Glutamatergic neuron (in vitro differentiated cells): ENCODE results near the gene CELF4. TPM values are rescaled to one million over a fixed set of nuclear protein-coding genes. Genes with fewer than 3 reads are reported as not detected.

ENCODE experiments used
- DNase-seq: peaks from one replicate; pipeline ENCODE4 v3.0.0; 2022
- H3K27ac Mint-ChIP-seq: one replicate; pipeline ENCODE4 v1.8.0; 2020; ENCODE audit warnings: mild to moderate bottlenecking, mixed read lengths, inconsistent platforms; ENCODE audit not compliant: unreplicated experiment
- H3K27me3 Mint-ChIP-seq: one replicate; pipeline ENCODE4 v1.8.0; 2020; ENCODE audit warnings: mild to moderate bottlenecking, moderate library complexity, mixed read lengths, inconsistent platforms; ENCODE audit not compliant: unreplicated experiment
- H3K36me3 Mint-ChIP-seq: one replicate; pipeline ENCODE4 v1.8.0; 2020; ENCODE audit warnings: mild to moderate bottlenecking, mixed read lengths, inconsistent platforms; ENCODE audit not compliant: unreplicated experiment
- H3K4me1 Mint-ChIP-seq: one replicate; pipeline ENCODE4 v1.8.0; 2020; ENCODE audit warnings: mild to moderate bottlenecking, low read depth, mixed read lengths, inconsistent platforms; ENCODE audit not compliant: unreplicated experiment
- H3K4me3 Mint-ChIP-seq: one replicate; pipeline ENCODE4 v1.8.0; 2020; ENCODE audit warnings: mild to moderate bottlenecking, mixed read lengths, inconsistent platforms; ENCODE audit not compliant: unreplicated experiment
- H3K9me3 Mint-ChIP-seq: one replicate; pipeline ENCODE4 v1.8.0; 2020; ENCODE audit warnings: mild to moderate bottlenecking, moderate library complexity, mixed read lengths, inconsistent platforms; ENCODE audit not compliant: unreplicated experiment
- CTCF ChIP-seq: fragments of 200-600 bp; sonication (generic); IDR thresholded peaks from one replicate; pipeline ENCODE4 v1.5.0; 2021; ENCODE audit not compliant: partially characterized antibody, unreplicated experiment
- total RNA-seq: library from RNA; stranded (reverse); fragmentation: NEBNext Ultra II Directional; extraction: Animal tissue kit (Norgen Biotek cat#: 25700); gene quantifications from one replicate; pipeline ENCODE4 v1.2.1, GENCODE V29; 2021; ENCODE audit not compliant: unreplicated experiment

The CELF4 gene
- total RNA-seq, 1 donor from 2014 or later = 38.4 TPM

GRCh38 chr18:37481491-37481890 lies 84.1 kb downstream of the CELF4 start:
- peaks cover 7% of the 10 kb centered on the region for H3K27me3 Mint-ChIP-seq
- no peak for TF ChIP-seq CTCF

GRCh38 chr18:37481072-37481471 lies 84.5 kb downstream of the CELF4 start:
- no peak overlapping the region for H3K27ac Mint-ChIP-seq
- no peaks in the 10 kb centered on the region for H3K36me3 Mint-ChIP-seq
- H3K4me1 Mint-ChIP-seq = peaks cover 51% of the 10 kb centered on the region
- no peak for TF ChIP-seq CTCF
- peaks cover 7% of the 10 kb centered on the region for H3K27me3 Mint-ChIP-seq
- no peak overlapping the region for H3K4me3 Mint-ChIP-seq
- DNase-seq = no peak
- peaks cover 12% of the 10 kb centered on the region for H3K9me3 Mint-ChIP-seq

More at GRCh38 chr18:37481491-37481890, 84.1 kb downstream of the CELF4 start:
- no peak for DNase-seq
- H3K36me3 Mint-ChIP-seq = no peaks in the 10 kb centered on the region
- peaks cover 52% of the 10 kb centered on the region for H3K4me1 Mint-ChIP-seq
- peaks cover 12% of the 10 kb centered on the region for H3K9me3 Mint-ChIP-seq
- H3K4me3 Mint-ChIP-seq = no peak overlapping the region
- H3K27ac Mint-ChIP-seq = no peak overlapping the region

GRCh38 chr18:37476611-37477295 lies 88.8 kb downstream of the CELF4 start:
- Mint-ChIP-seq H3K27me3 (peaks cover 3% of the 10 kb centered on the region), H3K27ac (no peak overlapping the region), H3K36me3 (no peaks in the 10 kb centered on the region), H3K4me1 (peaks cover 25% of the 10 kb centered on the region), H3K9me3 (peaks cover 1% of the 10 kb centered on the region), H3K4me3 (no peak overlapping the region)
- no peak for TF ChIP-seq CTCF
- no peak for DNase-seq

- Mint-ChIP-seq H3K27me3 (peaks cover 3% of the 10 kb centered on the region), H3K4me3 (no peak overlapping the region), H3K4me1 (peaks cover 27% of the 10 kb centered on the region), H3K27ac (no peak overlapping the region), H3K36me3 (no peaks in the 10 kb centered on the region), H3K9me3 (peaks cover 4% of the 10 kb centered on the region)
- DNase-seq = peak; percentile 65
- TF ChIP-seq CTCF = peak; percentile 88
Observed at GRCh38 chr18:37476182-37476581, 89.4 kb downstream of the CELF4 start.

GRCh38 chr18:37473195-37473840 lies 92.3 kb downstream of the CELF4 start:
- DNase-seq = no peak
- no peak overlapping the region for H3K27ac Mint-ChIP-seq
- no peak for TF ChIP-seq CTCF
- peaks cover 19% of the 10 kb centered on the region for H3K4me1 Mint-ChIP-seq
- H3K9me3 Mint-ChIP-seq = peaks cover 4% of the 10 kb centered on the region
- H3K4me3 Mint-ChIP-seq = no peak overlapping the region
- H3K36me3 Mint-ChIP-seq = peaks cover 4% of the 10 kb centered on the region
- peaks cover 3% of the 10 kb centered on the region for H3K27me3 Mint-ChIP-seq
